Right cardiac atrium (tissue), 5 donors: ENCODE results near the gene GANAB. TPM values are rescaled to one million over a fixed set of nuclear protein-coding genes. Genes with fewer than 3 reads are reported as not detected.
"Not testable (repeated sequence)": the region's sequence is repeated elsewhere in the genome, so short reads cannot be mapped to it uniquely, and the experiment has no call there.

Experiments
- ATAC-seq, 2 donors: fragments of 200-7000 bp; cut with Tn5 transposase; one replicate each; pipeline versions ENCODE4 v1.8.0 to v1.9.1; 2020; ENCODE audit warnings: moderate library complexity in 2 of 2, mild to moderate bottlenecking in 1 of 2
- DNase-seq, 3 donors: peaks; one replicate each; pipeline ENCODE4 v3.0.0-alpha.2; 2020
- H3K27ac ChIP-seq: one replicate; pipeline ENCODE4 v1.5.1; 2013; ENCODE audit warnings: mild to moderate bottlenecking, low read length, control low read depth, moderate library complexity
- H3K27me3 ChIP-seq: one replicate; pipeline ENCODE4 v1.6.1; 2013; ENCODE audit not compliant: control insufficient read depth, insufficient read depth
- H3K4me1 ChIP-seq: one replicate; pipeline ENCODE4 v1.6.1; 2013; ENCODE audit warnings: low read length; ENCODE audit not compliant: control insufficient read depth, insufficient read depth
- H3K4me3 ChIP-seq: one replicate; pipeline ENCODE4 v1.5.1; 2013; ENCODE audit warnings: low read length, control low read depth
- H3K9me3 ChIP-seq: one replicate; pipeline ENCODE4 v1.6.1; 2013; ENCODE audit warnings: low read length; ENCODE audit not compliant: control insufficient read depth
- WGBS: extraction: QIAGEN DNeasy Blood & Tissue Kit; methylation state at CpG from one replicate; pipeline ENCODE4 v1.1.7; 2013; 5-methylcytosine and 5-hydroxymethylcytosine counted together
- intact Hi-C, 4 donors: fragments of 100-400 bp; cut with DNase I; formaldehyde crosslinking; loops; one replicate each; pipeline versions ENCODE4 v1.11.0 to v1.14.0; 2022 to 2023
- polyA plus RNA-seq: library from polyadenylated mRNA; stranded (reverse); fragments of 200-250 nt; gene quantifications from one replicate; pipeline ENCODE4 v1.2.3, GENCODE V29; 2013
- total RNA-seq, 4 donors: library from RNA; stranded (reverse); fragmentation: NEBNext Ultra II Directional; extraction: Animal tissue kit (Norgen Biotek cat#: 25700); gene quantifications; one replicate each; pipeline ENCODE4 v1.2.1, GENCODE V29; 2021
- donor health status: healthy with polysubstance abuse.
- donor health status: DM: no; HTN: yes; CAD: no.
- donor health status: DM: no; HTN: no; CAD: no.
- donor health status: DM: no; HTN: yes; CAD: no; lungs with severe emphysema.
- donor health status: DM: yes; HTN: yes; CAD: no.

GANAB gene
- total and polyA plus RNA-seq, 5 donors, result 66.5 to 137 (median 114) TPM

- Histone ChIP-seq H3K4me1 (peaks cover 3% of the 10 kb centered on the region), H3K9me3 (no peaks in the 10 kb centered on the region), H3K27me3 (no peaks in the 10 kb centered on the region), H3K27ac (peak overlapping the region; percentile 87), H3K4me3 (peak overlapping the region; percentile 67)
- no peak for DNase-seq
- intact Hi-C loops, result no loop called here
- WGBS, result 30% methylated on average over 8 of the region's 8 CpGs
- no peak for ATAC-seq
These were observed 25.3 kb downstream of the GANAB start for GRCh38 chr11:62621027-62621566.

GRCh38 chr11:62616957-62617356 is 29.5 kb downstream of the GANAB start:
- ATAC-seq, H3K9me3 ChIP-seq, H3K4me3 ChIP-seq, H3K27ac ChIP-seq, H3K4me1 ChIP-seq, H3K27me3 ChIP-seq, intact Hi-C loops: not testable (repeated sequence)
- DNase-seq, result peak in 1 of 3 donors; percentile 46
- 95% methylated on average over 14 of the region's 14 CpGs for WGBS

DNA sequence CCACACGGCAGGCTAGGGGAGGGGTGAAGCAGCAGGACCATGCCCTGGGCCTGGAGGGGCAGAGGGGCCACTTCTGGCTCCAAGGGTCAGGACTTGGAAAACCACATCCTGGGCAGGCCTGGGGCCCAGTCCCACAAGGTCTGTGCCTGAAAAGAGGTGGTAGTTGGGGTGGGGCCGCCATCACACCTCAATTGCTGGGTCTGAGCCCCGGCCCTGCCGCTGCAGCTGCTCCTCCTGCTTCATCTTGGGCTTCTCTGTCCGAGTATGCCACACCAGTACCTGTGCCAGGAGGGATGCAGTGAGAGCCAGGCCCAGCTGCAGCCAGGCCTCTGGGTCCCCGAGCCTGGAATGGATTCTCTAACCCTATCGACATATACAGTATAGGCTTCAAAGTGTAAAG is 30.9 kb downstream of the GANAB start:
- DNase-seq, result peak in 2 of 3 donors; percentile 37 to 51
- WGBS, result 86% methylated on average over 7 of the region's 7 CpGs

GRCh38 chr11:62614275-62614674 is 32.1 kb downstream of the GANAB start:
- H3K27ac ChIP-seq, result no peak overlapping the region
- 69% methylated on average over 8 of the region's 8 CpGs for WGBS
- intact Hi-C loops, result loop anchor here in 1 of 4 donors (5.0 kb wide), 1 partner anchor 78 kb away; no protein-coding TSS in a partner anchor

More for the DNA sequence above, 30.9 kb downstream of the GANAB start:
- Histone ChIP-seq H3K27me3 (no peaks in the 10 kb centered on the region), H3K4me3 (no peak overlapping the region), H3K9me3 (no peaks in the 10 kb centered on the region), H3K4me1 (no peaks in the 10 kb centered on the region), H3K27ac (no peak overlapping the region)
- intact Hi-C loops, result no loop called here
- no peak for ATAC-seq

GRCh38 chr11:62613291-62613778 is 33.1 kb downstream of the GANAB start:
- 57% methylated on average over 15 of the region's 15 CpGs for WGBS
- ATAC-seq, result peak; percentile 5 to 6
- DNase-seq, result peak in 1 of 3 donors; percentile 76
- Histone ChIP-seq H3K9me3 (no peaks in the 10 kb centered on the region), H3K27ac (peak overlapping the region; percentile 6), H3K4me3 (no peak overlapping the region), H3K27me3 (no peaks in the 10 kb centered on the region), H3K4me1 (no peaks in the 10 kb centered on the region)
- intact Hi-C loops, result loop anchor here in 1 of 4 donors (5.0 kb wide), 1 partner anchor 79 kb away; no protein-coding TSS in a partner anchor

More at GRCh38 chr11:62614275-62614674, 32.1 kb downstream of the GANAB start:
- Histone ChIP-seq H3K27me3 (no peaks in the 10 kb centered on the region), H3K4me1 (no peaks in the 10 kb centered on the region), H3K9me3 (no peaks in the 10 kb centered on the region), H3K4me3 (no peak overlapping the region)
- no peak for ATAC-seq
- DNase-seq, result peak in 1 of 3 donors; percentile 56

DNA sequence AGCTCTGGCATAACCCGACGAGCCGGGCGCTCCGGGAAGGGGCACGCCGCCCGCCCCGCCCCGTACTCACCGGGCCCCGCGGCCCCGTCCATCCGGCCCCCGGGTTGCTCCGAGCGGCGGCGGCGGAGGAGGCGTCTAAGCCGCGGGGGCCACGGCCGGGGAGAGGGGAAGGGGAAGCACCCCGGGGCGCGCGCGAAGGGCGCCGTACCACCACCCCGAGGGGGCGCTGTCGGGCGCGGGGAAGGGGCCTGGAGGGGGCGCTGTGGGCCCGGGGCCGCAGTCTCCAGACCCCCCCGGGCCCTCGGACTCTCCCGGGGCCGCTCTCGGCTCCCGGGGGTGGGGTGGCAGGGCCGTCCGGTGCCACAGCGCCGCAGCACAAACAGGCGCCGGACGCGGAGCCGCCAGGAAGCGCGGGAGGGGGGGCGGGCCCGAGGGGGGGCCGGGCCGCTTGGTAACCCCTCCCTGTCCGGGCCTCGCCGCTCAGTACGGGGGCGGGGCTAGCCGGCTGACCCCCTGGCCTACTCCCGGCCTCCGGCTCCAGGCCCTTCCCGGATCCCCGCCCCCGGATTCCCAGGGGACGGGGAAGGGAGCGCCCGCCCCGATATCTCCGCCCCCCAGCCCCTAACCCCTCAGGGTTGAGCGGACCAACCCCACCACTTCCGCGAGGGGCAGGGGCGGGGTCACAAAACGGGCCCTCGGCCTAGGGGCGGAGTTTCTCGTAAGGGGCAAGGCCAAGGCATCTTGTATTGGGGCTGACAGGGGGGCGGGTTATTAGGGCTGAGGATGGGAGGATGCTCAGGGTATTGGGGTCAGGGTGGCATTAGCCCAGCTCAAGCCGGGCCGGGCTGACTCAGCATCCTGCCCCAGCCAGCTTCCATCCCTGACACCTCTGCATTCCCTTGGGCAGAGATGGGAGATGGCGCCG is 33.8 kb downstream of the GANAB start, which contains the start of the genes EML3 and ROM1:
Gene EML3 (minus strand): TSS at position 410 of the 925 bp plus-strand sequence. CDS start 318 bp downstream, at position 92.
Gene ROM1 (plus strand): TSS at position 892 of the 925 bp plus-strand sequence. CDS start 25 bp downstream, at position 917.
- intact Hi-C loops, result loop anchor here in 1 of 4 donors (5.0 kb wide), 1 partner anchor 80 kb away; no protein-coding TSS in a partner anchor
- Histone ChIP-seq H3K9me3 (no peaks in the 10 kb centered on the region), H3K27ac (peak within 1 kb of the TSS; percentile 90), H3K4me3 (peak within 1 kb of the TSS; percentile 87), H3K4me1 (no peaks in the 10 kb centered on the region), H3K27me3 (no peaks in the 10 kb centered on the region)
- DNase-seq (peak; percentile 96 to 98 (median 97)), ATAC-seq (peak; percentile 90 to 91)
- WGBS, result 2% methylated on average over 91 of the region's 91 CpGs

- Histone ChIP-seq H3K27ac (peak overlapping the region; percentile 90), H3K27me3 (no peaks in the 10 kb centered on the region), H3K4me3 (peak overlapping the region; percentile 87), H3K9me3 (no peaks in the 10 kb centered on the region), H3K4me1 (no peaks in the 10 kb centered on the region)
- intact Hi-C loops, result loop anchor here in 1 of 4 donors (5.0 kb wide), 1 partner anchor 80 kb away; no protein-coding TSS in a partner anchor
- DNase-seq (peak; percentile 82 to 89 (median 88)), ATAC-seq (peak; percentile 28 to 33)
- WGBS, result 1% methylated on average over 34 of the region's 34 CpGs
These were observed 34.6 kb downstream of the GANAB start for GRCh38 chr11:62611705-62612365.

DNA sequence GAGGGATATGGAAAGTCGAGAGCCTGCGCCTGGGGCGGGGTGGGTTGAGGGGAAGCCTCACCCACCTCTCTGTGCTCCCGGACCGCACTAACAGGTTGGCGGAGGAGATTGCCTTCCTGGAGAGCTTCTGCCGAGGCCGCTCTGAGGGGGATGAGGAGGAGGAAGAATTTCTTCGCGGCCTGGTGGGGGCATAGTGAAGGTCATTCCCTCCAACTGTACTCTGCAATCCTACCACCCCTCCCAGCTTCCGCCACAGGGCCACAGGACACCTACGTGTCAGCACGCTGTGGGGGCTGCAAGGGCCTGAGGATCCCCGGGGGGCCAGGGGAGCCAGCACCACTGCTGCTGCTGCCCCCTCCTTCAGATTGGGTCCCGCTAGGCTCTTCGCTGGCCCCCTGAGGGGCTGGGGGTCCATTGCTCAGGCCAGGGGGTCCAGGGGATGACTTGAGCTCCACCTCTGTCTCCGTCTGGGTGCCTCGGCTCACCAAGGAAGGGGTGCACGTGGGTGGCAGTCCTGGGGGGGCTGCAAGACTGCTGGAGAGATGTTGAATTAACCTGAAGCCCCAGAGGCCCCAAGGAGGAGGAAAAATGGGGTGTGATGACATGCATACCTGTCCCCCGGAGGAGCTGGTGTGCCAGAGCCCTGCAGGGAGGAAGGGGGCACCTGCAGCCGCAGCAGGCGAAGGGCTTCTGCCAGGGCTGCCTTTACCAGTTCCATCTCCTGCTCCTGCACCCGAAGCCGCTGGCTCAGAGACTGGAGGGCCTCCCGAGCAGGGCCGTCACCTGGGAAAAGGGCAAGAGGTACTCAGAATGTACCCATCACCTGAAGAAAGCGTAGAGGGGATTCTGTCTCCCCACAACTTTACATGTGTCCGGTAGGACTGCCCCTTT is 35.4 kb downstream of the GANAB start:
- WGBS, result 67% methylated on average over 28 of the region's 28 CpGs
- H3K27me3 ChIP-seq, result no peaks in the 10 kb centered on the region
- peak overlapping the region; percentile 13 for H3K27ac ChIP-seq
- peak in 1 of 3 donors; percentile 66 for DNase-seq
- H3K4me1 ChIP-seq, result no peaks in the 10 kb centered on the region
- intact Hi-C loops, result loop anchor here in 1 of 4 donors (5.0 kb wide), 1 partner anchor 81 kb away; no protein-coding TSS in a partner anchor
- ATAC-seq, result no peak
- H3K9me3 ChIP-seq, result no peaks in the 10 kb centered on the region
- H3K4me3 ChIP-seq, result peak overlapping the region; percentile 87

- DNase-seq, result no peak
- Histone ChIP-seq H3K4me3 (no peak overlapping the region), H3K4me1 (no peaks in the 10 kb centered on the region), H3K9me3 (no peaks in the 10 kb centered on the region), H3K27ac (no peak overlapping the region), H3K27me3 (no peaks in the 10 kb centered on the region)
- ATAC-seq, result no peak
- intact Hi-C loops, result loop anchor here in 1 of 4 donors (5.0 kb wide), 1 partner anchor 82 kb away; no protein-coding TSS in a partner anchor
- 81% methylated on average over 6 of the region's 6 CpGs for WGBS
These were observed 36.0 kb downstream of the GANAB start for GRCh38 chr11:62610403-62610802.
